ENCODE measurements around the gene SMIM5. TPM values are rescaled to one million over a fixed set of nuclear protein-coding genes. Genes with fewer than 3 reads are reported as not detected.

SMIM5 gene
- polyA plus RNA-seq, 2 of the 4 experiments (the other 2 are of a cell fraction), result 0.15 to 0.25 TPM

GRCh38 chr17:75685499-75685898, 52.3 kb downstream of the SMIM5 start (continued):
- TF ChIP-seq ATOH8 (CRISPR knock-in tag; IDR thresholded peaks at IDR 0.05; ENCODE audit: low read depth), result no peak
- TF ChIP-seq MYC (IDR thresholded peaks at IDR 0.05; ENCODE audit: borderline replicate concordance, low read length), result no peak
- TF ChIP-seq NFE2L2 (conservative IDR thresholded peaks at IDR 0.05; ENCODE audit: low read length), result no peak

GRCh38 chr17:75688209-75688825, 55.1 kb downstream of the SMIM5 start:
- no peak for TF ChIP-seq HOXB13 (CRISPR knock-in tag; IDR thresholded peaks at IDR 0.05; ENCODE audit: low read depth)
- no peak for TF ChIP-seq HOXB5 (CRISPR knock-in tag; IDR thresholded peaks at IDR 0.05)
- no peak for TF ChIP-seq RCOR1 (IDR thresholded peaks at IDR 0.05; ENCODE audit: low read depth, low read length)
- TF ChIP-seq NR3C1 (IDR thresholded peaks at IDR 0.05), result no peak
- TF ChIP-seq POLR2A (IDR thresholded peaks at IDR 0.05; ENCODE audit: low read length), result no peak
- TF ChIP-seq ATOH8 (CRISPR knock-in tag; IDR thresholded peaks at IDR 0.05; ENCODE audit: low read depth), result no peak
- no peak for TF ChIP-seq BHLHE40 (IDR thresholded peaks at IDR 0.05; ENCODE audit: low read depth, low read length)
- no peak for TF ChIP-seq PBX3 (IDR thresholded peaks at IDR 0.05)
- peaks cover 99% of the 10 kb centered on the region for H3K4me1 ChIP-seq
- peak overlapping the region; percentile 93; a peak in 5 of 6 replicates for H3K27ac ChIP-seq
- FAIRE-seq, result no peak
- DNase-seq (ENCODE audit: low read depth in 1 of 2, low spot score in 1 of 2), result no peak
- CTCF ChIA-PET, result interaction anchor here (0.7 to 19.2 kb wide), 7 partner anchors 8 to 101 kb away, joined by 3 to 148 read pairs (median 3); partner anchors contain the start of gene SMIM5
- ATAC-seq, result no peak
- no peak overlapping the region for H3K4me2 ChIP-seq
- no peaks in the 10 kb centered on the region for H3K9me3 ChIP-seq
- WGBS (ENCODE audit: missing lambda C conversion rate), result 87% methylated on average over 11 of the region's 11 CpGs
- POLR2A ChIA-PET, result interaction anchor here (1.6 to 1.8 kb wide), 2 partner anchors 60 to 92 kb away, joined by 4 to 5 read pairs; no protein-coding TSS in a partner anchor
- no peak overlapping the region for H3K4me3 ChIP-seq

DNA sequence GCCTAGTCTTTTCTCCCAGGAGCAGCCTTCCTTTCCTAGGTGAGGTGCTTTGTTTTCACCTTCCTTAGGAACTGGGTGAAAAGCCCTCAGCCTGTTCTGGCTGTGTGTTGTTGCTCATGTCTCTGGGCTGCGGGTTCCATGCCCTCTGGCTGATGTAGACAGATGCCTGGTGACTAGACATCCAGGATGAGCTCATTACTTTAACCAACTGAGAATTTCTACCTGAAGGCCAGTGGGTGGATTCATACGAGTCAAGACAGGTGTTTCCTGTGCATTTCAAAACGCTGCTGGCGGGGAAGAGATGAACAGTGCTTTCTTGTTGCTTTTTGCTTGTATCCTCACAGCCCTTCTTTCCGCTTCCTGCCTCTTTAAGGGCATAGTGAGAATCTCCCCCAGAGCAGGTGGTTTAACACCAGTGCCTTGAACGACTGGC, 56.2 kb downstream of the SMIM5 start:
- H3K4me2 ChIP-seq, result 0 out of 3 replicates have a peak overlapping the region, but pooled peaks have one; percentile 13
- 75% methylated on average over 6 of the region's 6 CpGs for WGBS (ENCODE audit: missing lambda C conversion rate)
- FAIRE-seq (no peak), DNase-seq (ENCODE audit: low read depth in 1 of 2, low spot score in 1 of 2) (no peak), ATAC-seq (no peak)
- H3K9me3 ChIP-seq, result no peaks in the 10 kb centered on the region
- ChIA-PET POLR2A (interaction anchor here (1.6 kb wide), 1 partner anchor 91 kb away, joined by 5 read pairs; no protein-coding TSS in a partner anchor), CTCF (interaction anchor here (1.1 to 19.2 kb wide), 5 partner anchors 9 to 58 kb away, joined by 3 to 148 read pairs (median 16); partner anchors contain the start of gene SMIM5)
- peak overlapping the region; percentile 93; a peak in 5 of 6 replicates for H3K27ac ChIP-seq
- TF ChIP-seq ZSCAN20 (CRISPR knock-in tag; IDR thresholded peaks at IDR 0.05) (no peak), POLR2A (IDR thresholded peaks at IDR 0.05; ENCODE audit: low read length) (no peak), USF2 (IDR thresholded peaks at IDR 0.05) (no peak), HMGXB4 (CRISPR knock-in tag; IDR thresholded peaks at IDR 0.05; ENCODE audit: borderline replicate concordance) (no peak), NPAS2 (CRISPR knock-in tag; IDR thresholded peaks at IDR 0.05; ENCODE audit: borderline replicate concordance) (no peak), MYC (IDR thresholded peaks at IDR 0.05; ENCODE audit: borderline replicate concordance, low read length) (no peak), JUN (IDR thresholded peaks at IDR 0.05) (no peak), SREBF2 (IDR thresholded peaks at IDR 0.05) (no peak), RARB (CRISPR knock-in tag; IDR thresholded peaks at IDR 0.05) (no peak), CBX8 (IDR thresholded peaks at IDR 0.05) (no peak), ELK1 (IDR thresholded peaks at IDR 0.05; ENCODE audit: low read depth, low read length) (no peak), MAZ (IDR thresholded peaks at IDR 0.05; ENCODE audit: borderline replicate concordance, low read depth, low read length) (no peak), KDM1A (IDR thresholded peaks at IDR 0.05; ENCODE audit: low read depth) (no peak), HOXB5 (CRISPR knock-in tag; IDR thresholded peaks at IDR 0.05) (no peak), MAFK (IDR thresholded peaks at IDR 0.05; ENCODE audit: partially characterized antibody) (no peak), HEYL (CRISPR knock-in tag; IDR thresholded peaks at IDR 0.05) (no peak), FOSB (CRISPR knock-in tag; IDR thresholded peaks at IDR 0.05) (no peak), CHD2 (IDR thresholded peaks at IDR 0.05; ENCODE audit: low read length, partially characterized antibody) (no peak), TP53 (CRISPR knock-in tag; IDR thresholded peaks at IDR 0.05) (no peak)
- no peak overlapping the region for H3K4me3 ChIP-seq
- H3K4me1 ChIP-seq, result peaks cover 99% of the 10 kb centered on the region
